H9 (cell line): Measurements from ENCODE around the gene GASK1B. TPM values are rescaled to one million over a fixed set of nuclear protein-coding genes. Genes with fewer than 3 reads are reported as not detected.

Experiments used
- DNase-seq: peaks from one replicate; pipeline ENCODE4 v3.0.0-alpha.2; 2017
- H2AFZ ChIP-seq: one replicate; pipeline ENCODE4 v1.6.1; 2013; ENCODE audit warnings: mild to moderate bottlenecking, low read length, control low read depth, moderate library complexity
- H2AK5ac ChIP-seq: 2 replicates; pipeline ENCODE4 v1.6.1; 2013; ENCODE audit warnings: low read length, control low read depth, mixed read lengths; ENCODE audit not compliant: insufficient read length
- H2BK120ac ChIP-seq: one replicate; pipeline ENCODE4 v1.6.1; 2013; ENCODE audit warnings: low read depth, mild to moderate bottlenecking, low read length, control low read depth, inconsistent platforms; ENCODE audit not compliant: poor library complexity, severe bottlenecking
- H2BK12ac ChIP-seq: 2 replicates; pipeline ENCODE4 v1.6.1; 2013; ENCODE audit warnings: low read length, control low read depth, mixed read lengths, low read depth; ENCODE audit not compliant: insufficient read length
- H2BK15ac ChIP-seq: 2 replicates; pipeline ENCODE4 v1.6.1; 2013; ENCODE audit warnings: low read depth, low read length, control low read depth
- H2BK20ac ChIP-seq: one replicate; pipeline ENCODE4 v1.6.1; 2013; ENCODE audit warnings: low read depth, mild to moderate bottlenecking, low read length, control low read depth, inconsistent platforms; ENCODE audit not compliant: poor library complexity, severe bottlenecking
- H2BK5ac ChIP-seq: 2 replicates; pipeline ENCODE4 v1.6.1; 2013; ENCODE audit warnings: low read length, control low read depth, mixed read lengths; ENCODE audit not compliant: insufficient read length
- H3K14ac ChIP-seq: 2 replicates; pipeline ENCODE4 v1.6.1; 2013; ENCODE audit warnings: low read length, control low read depth; ENCODE audit not compliant: insufficient read depth
- H3K18ac ChIP-seq: 2 replicates; pipeline ENCODE4 v1.6.1; 2013; ENCODE audit warnings: low read depth, mild to moderate bottlenecking, mixed read lengths, low read length, control low read depth; ENCODE audit not compliant: insufficient read length
- H3K23ac ChIP-seq: 2 replicates; pipeline ENCODE4 v1.6.1; 2013; ENCODE audit warnings: low read length, control low read depth, mixed read lengths, low read depth; ENCODE audit not compliant: insufficient read length
- H3K23me2 ChIP-seq: 2 replicates; pipeline ENCODE4 v1.6.1; 2013; ENCODE audit warnings: low read depth, mild to moderate bottlenecking, mixed read lengths, low read length, control low read depth; ENCODE audit not compliant: insufficient read length, poor library complexity, severe bottlenecking
- H3K27ac ChIP-seq: 2 replicates; pipeline ENCODE4 v1.5.1; 2013; ENCODE audit warnings: low read length, control low read depth, mixed read lengths, low read depth; ENCODE audit not compliant: insufficient read length
- H3K27me3 ChIP-seq: 2 replicates; pipeline ENCODE4 v1.6.1; 2013; ENCODE audit warnings: low read length, control low read depth, inconsistent platforms; ENCODE audit not compliant: insufficient read depth
- H3K4ac ChIP-seq: 2 replicates; pipeline ENCODE4 v1.6.1; 2013; ENCODE audit warnings: low read depth, mild to moderate bottlenecking, control low read depth, inconsistent platforms, low read length, moderate library complexity
- H3K4me1 ChIP-seq: 2 replicates; pipeline ENCODE4 v1.6.1; 2013; ENCODE audit warnings: low read length, control low read depth, inconsistent platforms; ENCODE audit not compliant: insufficient read depth
- H3K4me2 ChIP-seq: 2 replicates; pipeline ENCODE4 v1.6.1; 2013; ENCODE audit warnings: low read length, control low read depth, mixed read lengths; ENCODE audit not compliant: insufficient read length, insufficient read depth
- H3K56ac ChIP-seq: 2 replicates; pipeline ENCODE4 v1.6.1; 2013; ENCODE audit warnings: low read depth, mild to moderate bottlenecking, mixed read lengths, low read length, control low read depth; ENCODE audit not compliant: insufficient read length
- H3K79me1 ChIP-seq: 2 replicates; pipeline ENCODE4 v1.6.1; 2013; ENCODE audit warnings: low read depth, mild to moderate bottlenecking, moderate library complexity, low read length, control low read depth, inconsistent platforms; ENCODE audit not compliant: insufficient read depth, poor library complexity, severe bottlenecking
- H3K79me2 ChIP-seq: 2 replicates; pipeline ENCODE4 v1.6.1; 2013; ENCODE audit warnings: low read length, control low read depth, inconsistent platforms; ENCODE audit not compliant: insufficient read depth
- H3K9ac ChIP-seq: 2 replicates; pipeline ENCODE4 v1.6.1; 2013; ENCODE audit warnings: low read length, control low read depth, mixed read lengths; ENCODE audit not compliant: insufficient read length; ENCODE audit errors: extremely low read depth
- H3K9me3 ChIP-seq: one replicate; pipeline ENCODE4 v1.6.1; 2013; ENCODE audit warnings: low read depth, low read length, inconsistent platforms; ENCODE audit not compliant: control insufficient read depth
- H3T11ph ChIP-seq: one replicate; pipeline ENCODE4 v1.6.1; 2013; ENCODE audit warnings: mild to moderate bottlenecking, low read length, control low read depth, inconsistent platforms
- H4K20me1 ChIP-seq: one replicate; pipeline ENCODE4 v1.6.1; 2013; ENCODE audit not compliant: control insufficient read depth, insufficient read length, insufficient read depth
- H4K5ac ChIP-seq: 2 replicates; pipeline ENCODE4 v1.6.1; 2013; ENCODE audit warnings: low read depth, mild to moderate bottlenecking, mixed read lengths, low read length, control low read depth; ENCODE audit not compliant: insufficient read length
- H4K8ac ChIP-seq: replicated peaks from 2 replicates; pipeline ENCODE4 v1.6.1; 2013; ENCODE audit warnings: low read length, control low read depth, mixed read lengths, low read depth; ENCODE audit not compliant: insufficient read length
- H4K91ac ChIP-seq: 2 replicates; pipeline ENCODE4 v1.6.1; 2013; ENCODE audit warnings: low read depth, mild to moderate bottlenecking, moderate library complexity, mixed read lengths, low read length, control low read depth; ENCODE audit not compliant: insufficient read length
- H3K27ac Mint-ChIP-seq, 3 experiments: 2 replicates in 2 of 3; 3 replicates in 1 of 3; pipeline ENCODE4 v1.8.0; 2020 to 2021; ENCODE audit warnings: mixed read lengths in 3 of 3, mild to moderate bottlenecking in 1 of 3, moderate library complexity in 1 of 3
- H3K27me3 Mint-ChIP-seq: 2 replicates; pipeline ENCODE4 v1.8.0; 2021; ENCODE audit warnings: low read depth, mild to moderate bottlenecking, moderate library complexity, mixed read lengths
- H3K36me3 Mint-ChIP-seq, 3 experiments: 2 replicates in 2 of 3; 3 replicates in 1 of 3; pipeline ENCODE4 v1.8.0; 2020 to 2021; ENCODE audit warnings: low read depth in 3 of 3, mixed read lengths in 3 of 3; ENCODE audit not compliant: insufficient read depth in 1 of 3
- H3K4me1 Mint-ChIP-seq, 2 experiments: 2 replicates each; pipeline ENCODE4 v1.8.0; 2020; ENCODE audit warnings: mixed read lengths in 2 of 2
- H3K4me3 Mint-ChIP-seq, 2 experiments: 2 replicates in 1 of 2; 3 replicates in 1 of 2; pipeline ENCODE4 v1.8.0; 2020 to 2021; ENCODE audit warnings: mild to moderate bottlenecking in 2 of 2, mixed read lengths in 2 of 2, moderate library complexity in 1 of 2
- H3K9me3 Mint-ChIP-seq, 2 experiments: 2 replicates in 1 of 2; 3 replicates in 1 of 2; pipeline ENCODE4 v1.8.0; 2020; ENCODE audit warnings: mild to moderate bottlenecking in 2 of 2, mixed read lengths in 2 of 2, moderate library complexity in 1 of 2
- CTCF ChIP-seq: fragments of 200-600 bp; sonication (generic); conservative IDR thresholded peaks from 3 replicates; pipeline ENCODE4 v1.8.0; 2021; ENCODE audit warnings: antibody characterized with exemption, mild to moderate bottlenecking
- WGBS: extraction: QIAGEN DNeasy Blood & Tissue Kit; methylation state at CpG from one replicate; pipeline ENCODE4 v1.1.7; 2013; ENCODE audit warnings: missing lambda C conversion rate, low lambda C conversion rate, mixed read lengths; ENCODE audit not compliant: insufficient read length; ENCODE audit errors: extremely low coverage; 5-methylcytosine and 5-hydroxymethylcytosine counted together
- total RNA-seq: library from RNA; stranded (reverse); gene quantifications from 2 replicates; pipeline ENCODE4 v1.2.1, GENCODE V29; 2021

GASK1B gene
- total RNA-seq, 1 experiment from 2014 or later: not detected

- no peak overlapping the region for H2BK20ac ChIP-seq
- H3K9me3 ChIP-seq: no peaks in the 10 kb centered on the region
- H3K27ac ChIP-seq: no peak overlapping the region
- H3K4me1 Mint-ChIP-seq: peaks cover 0 to 4% of the 10 kb centered on the region in 2 experiments; a peak in 2 of 4 replicates
- H3K18ac ChIP-seq: no peak overlapping the region
- no peak overlapping the region for H3K14ac ChIP-seq
- H3K27ac Mint-ChIP-seq: no peak overlapping the region
- no peak overlapping the region for H3K4ac ChIP-seq
- H3K23ac ChIP-seq: no peak overlapping the region
- H2AFZ ChIP-seq: no peak overlapping the region
- no peak overlapping the region for H2BK120ac ChIP-seq
- no peak overlapping the region for H2BK12ac ChIP-seq
- no peak for TF ChIP-seq CTCF
- no peak overlapping the region for H2BK15ac ChIP-seq
- H4K20me1 ChIP-seq: no peaks in the 10 kb centered on the region
- H3K27me3 ChIP-seq: no peaks in the 10 kb centered on the region
- H3K27me3 Mint-ChIP-seq: no peaks in the 10 kb centered on the region
- H3K9ac ChIP-seq: no peak overlapping the region
- no peaks in the 10 kb centered on the region for H3K79me1 ChIP-seq
- no peak for DNase-seq
- no peak overlapping the region for H3T11ph ChIP-seq
- no peaks in the 10 kb centered on the region for H3K36me3 Mint-ChIP-seq
- H3K56ac ChIP-seq: no peak overlapping the region
- WGBS: no CpG with 5 or more reads among the region's 3 CpGs
- H3K4me3 Mint-ChIP-seq: no peak overlapping the region
- no peaks in the 10 kb centered on the region for H3K23me2 ChIP-seq
- H2BK5ac ChIP-seq: no peak overlapping the region
- H3K79me2 ChIP-seq: no peaks in the 10 kb centered on the region
- H3K4me2 ChIP-seq: no peak overlapping the region
- H4K5ac ChIP-seq: no peak overlapping the region
- no peaks in the 10 kb centered on the region for H3K9me3 Mint-ChIP-seq
- no peak overlapping the region for H4K91ac ChIP-seq
- H3K4me1 ChIP-seq: no peaks in the 10 kb centered on the region
- H4K8ac ChIP-seq: no peak overlapping the region
- no peak overlapping the region for H2AK5ac ChIP-seq
Measured at GRCh38 chr4:158179465-158179864, 6.6 kb upstream of the GASK1B start.
